ENCODE measurements around the gene FMN1.

- TF ChIP-seq EZH2 (IDR thresholded peaks at IDR 0.05; ENCODE audit: insufficient read depth, poor library complexity, severe bottlenecking) (no peak), EZH2phosphoT487 (IDR thresholded peaks at IDR 0.05; ENCODE audit: insufficient read depth, low read depth) (no peak)
These were observed 463.5 kb downstream of the FMN1 start for GRCh38 chr15:32730677-32731654.
